G401.6 (cell line): Measurements from ENCODE around the gene MEIS2.

Source experiments
- FAIRE-seq: peaks from 2 replicates; lab custom pipeline; 2012; peaks lifted over from hg19 to GRCh38; lab: Jason Lieb, UNC

Gene MEIS2

DNA sequence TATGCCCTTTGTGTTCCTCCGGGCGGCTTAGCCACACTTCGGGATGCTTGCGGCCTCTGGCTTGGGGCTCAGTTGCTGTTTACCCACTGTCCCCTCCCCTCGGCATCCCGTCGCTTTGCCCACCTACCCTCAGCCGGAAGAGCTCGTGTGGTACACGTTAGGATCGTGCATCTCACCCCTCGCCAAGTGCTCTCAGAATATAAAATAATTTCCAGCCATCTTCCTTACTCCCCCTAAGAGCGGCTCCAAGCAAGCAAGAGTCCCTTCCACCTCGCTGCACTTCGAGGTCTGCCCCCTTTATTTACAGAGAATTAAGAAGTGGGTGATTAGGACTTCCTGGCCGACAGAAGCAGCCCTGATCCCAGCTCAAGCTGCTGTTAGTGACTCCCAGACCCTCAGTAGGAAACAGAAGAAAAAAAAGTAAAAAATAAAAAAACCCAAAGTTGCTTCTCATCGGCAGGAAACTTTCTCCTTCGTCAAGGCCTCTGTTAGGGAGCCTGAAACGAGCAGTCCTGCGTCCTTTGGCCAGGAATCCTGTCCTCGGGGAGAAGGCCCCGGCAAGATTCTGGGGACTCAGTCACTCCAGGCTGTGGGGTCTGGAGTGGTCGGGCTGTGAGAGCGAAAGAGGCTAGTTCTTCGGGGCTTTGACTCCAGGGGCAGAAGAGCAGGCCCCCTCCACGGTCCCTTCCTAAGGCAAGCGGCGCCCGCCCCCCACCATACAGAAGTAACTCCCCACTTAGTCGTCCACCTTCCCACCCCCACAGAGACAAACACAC lies 3.0 kb downstream of the MEIS2 start:
- FAIRE-seq: no peak

GRCh38 chr15:37096558-37097143 lies 3.7 kb downstream of the MEIS2 start:
- no peak for FAIRE-seq

DNA sequence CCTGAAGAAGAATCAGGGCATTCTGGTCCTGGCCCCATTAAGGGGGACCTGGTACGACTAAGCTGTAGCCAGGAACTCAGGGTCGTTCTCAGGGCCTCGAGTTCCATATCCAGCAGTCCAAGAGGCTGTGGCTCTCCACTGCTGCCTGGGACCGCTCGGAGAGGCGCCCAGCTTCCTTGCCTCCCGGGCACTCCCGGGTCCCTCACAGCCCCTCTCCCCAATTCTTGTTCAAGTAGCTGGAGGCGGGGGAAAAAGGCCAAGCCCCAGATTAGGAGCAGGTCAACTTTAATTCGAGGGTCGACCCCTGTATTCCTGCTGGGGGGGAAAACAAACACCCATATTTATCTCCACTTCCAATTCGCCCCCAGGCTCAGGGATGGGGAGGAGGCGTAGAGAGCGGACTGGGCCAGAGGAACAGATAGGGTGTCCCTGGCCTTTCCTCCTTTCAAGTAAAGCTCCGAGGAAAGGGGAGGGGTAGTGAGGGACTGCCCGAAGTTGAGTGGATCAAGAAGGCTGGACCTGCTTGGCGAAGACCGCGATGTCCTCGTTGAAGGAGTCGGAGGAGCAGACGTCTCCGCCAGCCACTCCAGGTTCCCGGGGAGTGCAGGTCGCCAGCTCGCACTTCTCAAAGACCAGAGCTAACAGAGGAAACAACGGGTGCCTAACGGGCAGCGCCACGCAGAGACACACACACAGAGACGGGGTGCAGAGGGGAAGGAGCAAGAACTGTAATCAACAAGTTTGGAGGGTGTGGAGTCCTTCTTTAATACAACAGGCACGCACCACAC lies 4.4 kb downstream of the MEIS2 start:
- FAIRE-seq: no peak

GRCh38 chr15:37094915-37095711 lies 5.2 kb downstream of the MEIS2 start:
- FAIRE-seq: peak; percentile 15

DNA sequence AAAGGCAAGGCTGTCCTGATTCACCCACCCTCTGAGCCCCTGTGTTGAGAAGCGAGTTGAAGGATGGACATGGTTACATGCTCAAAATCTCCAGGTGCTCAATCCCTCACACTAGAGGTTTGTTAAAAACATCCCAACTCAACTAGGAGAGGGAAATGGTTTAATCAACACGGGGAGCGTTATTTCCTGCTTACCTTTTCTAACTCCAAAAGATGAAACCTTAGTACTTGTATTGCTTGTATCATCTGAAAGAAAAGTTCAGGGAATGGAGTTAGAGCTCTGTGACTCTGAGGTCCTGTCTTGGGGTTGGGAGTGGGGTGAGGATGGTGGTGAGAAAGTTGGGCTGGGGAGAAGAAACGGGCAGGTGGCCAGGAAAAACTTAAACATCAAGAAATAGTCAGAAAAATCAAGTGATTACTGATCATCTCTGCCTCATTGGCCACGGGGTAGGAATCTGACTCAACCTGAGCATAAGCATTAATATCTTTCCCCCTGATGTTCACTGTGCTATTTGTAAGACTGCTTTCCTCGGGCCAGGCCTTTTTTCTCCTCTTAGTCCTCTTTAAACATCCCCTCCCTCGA lies 5.9 kb downstream of the MEIS2 start:
- no peak for FAIRE-seq

- no peak for FAIRE-seq
Observed at GRCh38 chr15:37093480-37094332, 6.6 kb downstream of the MEIS2 start.

- no peak for FAIRE-seq
Observed at GRCh38 chr15:37090543-37091175, 9.7 kb downstream of the MEIS2 start.

DNA sequence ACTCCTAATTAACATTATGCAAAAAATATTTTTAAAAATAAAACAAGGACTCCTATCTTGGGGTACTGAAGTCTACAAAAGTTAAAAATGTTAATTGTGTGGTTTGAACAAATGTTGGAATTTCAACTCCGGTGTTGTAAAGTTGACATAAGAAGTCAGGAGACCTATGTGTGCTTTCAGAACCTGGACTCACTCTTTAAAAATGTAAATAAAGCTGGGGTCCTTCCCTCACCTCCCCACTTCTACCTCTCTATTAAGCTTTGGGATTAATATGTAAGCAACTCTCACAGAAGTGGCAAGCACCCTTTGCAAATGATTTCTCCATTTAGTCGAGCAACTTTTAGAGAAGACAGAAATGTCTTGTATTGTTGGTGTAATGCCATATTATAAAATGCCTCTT lies 11.9 kb downstream of the MEIS2 start:
- no peak for FAIRE-seq

DNA sequence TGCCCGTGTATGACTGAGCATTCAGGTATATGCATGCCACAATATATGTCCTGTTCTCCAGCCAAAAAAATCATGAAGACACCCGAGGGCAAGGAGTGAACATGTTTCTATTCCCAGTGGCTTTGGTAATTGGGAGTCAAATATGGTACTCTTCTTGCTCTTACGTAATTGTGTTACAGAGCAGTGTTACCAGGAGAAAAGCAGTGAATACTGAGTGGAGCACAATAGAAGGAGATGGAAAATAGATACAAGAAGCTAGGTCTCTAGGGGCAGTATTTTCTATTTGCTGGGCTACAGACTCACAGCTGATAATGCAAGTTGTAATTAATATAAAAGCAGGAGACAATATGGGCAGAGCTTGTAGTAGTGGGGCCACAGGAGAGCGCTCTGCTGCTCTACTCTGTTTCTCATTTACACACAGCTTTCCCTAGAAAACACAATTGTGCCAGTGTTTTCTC lies 13.2 kb downstream of the MEIS2 start:
- FAIRE-seq: no peak

GRCh38 chr15:37086521-37086920 lies 13.8 kb downstream of the MEIS2 start:
- FAIRE-seq: peak; percentile 6

GRCh38 chr15:37086120-37086519 lies 14.2 kb downstream of the MEIS2 start:
- no peak for FAIRE-seq

GRCh38 chr15:37084602-37085001 lies 15.7 kb downstream of the MEIS2 start:
- FAIRE-seq: no peak

DNA sequence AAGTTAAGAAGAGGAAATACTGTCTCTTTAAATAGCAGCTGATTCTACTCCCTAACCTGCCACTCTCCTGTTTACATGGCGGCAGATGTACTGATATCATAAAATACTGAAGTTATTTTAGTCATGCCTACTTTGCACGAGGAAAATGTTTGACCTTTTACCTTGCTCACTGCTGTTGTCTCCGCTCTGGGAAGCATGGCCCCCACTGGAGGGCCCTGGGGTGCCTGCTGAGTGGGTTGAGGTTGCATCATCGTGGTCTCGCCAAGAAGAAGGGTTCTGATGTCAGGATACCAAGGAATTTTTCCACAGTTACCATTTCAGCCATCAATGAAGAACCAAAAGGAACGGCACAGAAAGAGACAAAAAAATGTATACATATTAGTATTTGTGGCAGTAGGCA lies 16.7 kb downstream of the MEIS2 start:
- FAIRE-seq: no peak

GRCh38 chr15:37081983-37082382 lies 18.4 kb downstream of the MEIS2 start:
- FAIRE-seq: no peak

GRCh38 chr15:37080261-37080921 lies 20.0 kb downstream of the MEIS2 start:
- FAIRE-seq: peak; percentile 3

DNA sequence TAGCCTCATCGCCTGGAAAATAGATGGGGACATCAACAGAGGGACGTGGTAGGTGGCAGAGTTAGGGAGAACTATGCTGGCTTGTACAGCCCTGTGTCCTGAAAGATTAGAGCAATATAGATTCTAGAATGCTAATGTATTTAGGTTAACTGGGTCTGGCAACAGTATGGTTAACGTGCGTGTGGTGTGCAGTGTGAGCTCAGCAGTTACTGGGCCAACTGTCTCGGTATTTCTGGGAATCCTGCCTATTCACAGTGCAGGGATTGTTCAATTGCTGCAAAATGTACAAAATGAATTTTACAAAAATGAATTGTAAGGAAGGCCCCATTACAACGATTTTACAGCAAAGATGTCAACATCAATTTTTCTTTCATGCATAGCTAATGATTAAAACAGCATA lies 20.6 kb downstream of the MEIS2 start:
- FAIRE-seq: no peak

DNA sequence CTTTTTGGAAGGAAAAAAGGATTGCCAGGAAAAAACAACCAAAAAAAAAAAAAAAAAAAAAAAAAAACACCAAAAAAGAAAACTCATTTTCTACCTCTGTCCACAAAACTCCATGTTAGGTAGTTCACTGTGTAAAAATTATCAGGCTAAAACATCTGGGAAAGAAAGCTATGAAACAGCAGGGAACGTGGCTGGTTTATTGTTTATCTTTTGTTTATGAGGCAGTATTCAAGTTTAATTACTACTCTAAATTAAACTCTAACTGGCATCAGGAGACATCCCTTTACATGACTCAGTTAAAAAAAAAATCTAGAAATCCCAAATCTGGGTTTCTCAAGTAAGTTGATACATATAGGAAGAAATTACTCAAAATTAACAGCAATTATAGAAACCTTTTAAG lies 21.8 kb downstream of the MEIS2 start:
- no peak for FAIRE-seq

GRCh38 chr15:37077623-37078351 lies 22.6 kb downstream of the MEIS2 start:
- no peak for FAIRE-seq

DNA sequence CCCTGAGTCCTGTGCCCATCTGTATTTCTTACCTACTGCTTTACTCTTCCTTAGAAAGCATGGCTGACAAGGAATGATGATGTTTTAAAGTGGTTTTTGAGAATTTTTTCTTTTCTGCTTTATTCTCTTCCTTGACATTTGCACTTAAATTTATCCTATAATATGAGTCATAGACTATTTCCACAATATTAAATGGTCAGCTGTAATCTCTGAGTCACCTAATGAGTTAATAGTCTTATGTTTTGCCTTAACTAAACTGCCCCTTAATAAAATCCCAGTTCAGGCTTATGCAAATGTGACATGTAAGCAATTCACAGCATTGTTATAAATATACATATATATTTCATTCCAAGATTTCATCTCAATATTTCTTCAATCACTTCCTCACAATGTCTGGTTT lies 23.8 kb downstream of the MEIS2 start:
- FAIRE-seq: no peak
